ENCODE measurements around the gene CDH5. TPM values are rescaled to one million over a fixed set of nuclear protein-coding genes. Genes with fewer than 3 reads are reported as not detected.

Gene CDH5
- total RNA-seq, 1 experiment from 2014 or later = 0.26 TPM

GRCh38 chr16:66408163-66409048, 41.9 kb downstream of the CDH5 start:
- BruUV-seq (replicated peaks) = no TSS peak
- Histone ChIP-seq H3K27ac (ENCODE audit: low read depth, low read length, poor library complexity, severe bottlenecking) (peak overlapping the region; percentile 2), H3K4me1 (ENCODE audit: insufficient read depth, low read length, poor library complexity, severe bottlenecking) (peaks cover 15% of the 10 kb centered on the region), H3K36me3 (ENCODE audit: insufficient read depth, low read length, poor library complexity, severe bottlenecking) (no peaks in the 10 kb centered on the region), H3K27me3 (replicated peaks; ENCODE audit: insufficient read depth, low read depth, low read length, poor library complexity) (no peaks in the 10 kb centered on the region), H3K4me3 (ENCODE audit: low read depth, low read length, poor library complexity, severe bottlenecking) (no peak overlapping the region), H3K9me3 (ENCODE audit: low read depth, low read length, poor library complexity, severe bottlenecking) (no peaks in the 10 kb centered on the region)
- DNase-seq (ENCODE audit: low spot score) = peak; percentile 68
- ChIA-PET CTCF (interaction anchor here (0.7 to 0.9 kb wide), 2 partner anchors 465 to 520 kb away, joined by 3 read pairs; no protein-coding TSS in a partner anchor), POLR2A (ENCODE audit: low non-redundant PET) (no interaction called here)
- intact Hi-C loops (cut with micrococcal nuclease; ENCODE audit: unreplicated experiment) = loop anchor here (5.0 to 10.0 kb wide), 2 partner anchors 319 to 456 kb away; no protein-coding TSS in a partner anchor
- TF ChIP-seq EZH2 (IDR thresholded peaks at IDR 0.05; ENCODE audit: borderline replicate concordance, low read depth, low read length, poor library complexity, severe bottlenecking) (no peak), CTCF (conservative IDR thresholded peaks at IDR 0.05; ENCODE audit: low read depth, low read length) (no peak)

- Histone ChIP-seq H3K36me3 (ENCODE audit: insufficient read depth, low read length, poor library complexity, severe bottlenecking) (no peaks in the 10 kb centered on the region), H3K4me3 (ENCODE audit: low read depth, low read length, poor library complexity, severe bottlenecking) (no peak overlapping the region), H3K27me3 (replicated peaks; ENCODE audit: insufficient read depth, low read depth, low read length, poor library complexity) (no peaks in the 10 kb centered on the region), H3K27ac (ENCODE audit: low read depth, low read length, poor library complexity, severe bottlenecking) (no peak overlapping the region), H3K4me1 (ENCODE audit: insufficient read depth, low read length, poor library complexity, severe bottlenecking) (peaks cover 15% of the 10 kb centered on the region), H3K9me3 (ENCODE audit: low read depth, low read length, poor library complexity, severe bottlenecking) (no peaks in the 10 kb centered on the region)
- intact Hi-C loops (cut with micrococcal nuclease; ENCODE audit: unreplicated experiment) = loop anchor here (5.0 to 10.0 kb wide), 2 partner anchors 318 to 456 kb away; no protein-coding TSS in a partner anchor
- no peak for DNase-seq (ENCODE audit: low spot score)
- no peak for TF ChIP-seq CTCF (conservative IDR thresholded peaks at IDR 0.05; ENCODE audit: low read depth, low read length)
- CTCF ChIA-PET = no interaction called here
- POLR2A ChIA-PET (ENCODE audit: low non-redundant PET) = no interaction called here
- BruUV-seq (replicated peaks) = no TSS peak
Measured at GRCh38 chr16:66409156-66409555, 42.7 kb downstream of the CDH5 start.

GRCh38 chr16:66412182-66412581, 45.7 kb downstream of the CDH5 start:
- CTCF ChIA-PET = no interaction called here
- H3K36me3 ChIP-seq (ENCODE audit: insufficient read depth, low read length, poor library complexity, severe bottlenecking) = no peaks in the 10 kb centered on the region
- TF ChIP-seq CTCF (conservative IDR thresholded peaks at IDR 0.05; ENCODE audit: low read depth, low read length) = no peak
- no peak for TF ChIP-seq EZH2 (IDR thresholded peaks at IDR 0.05; ENCODE audit: borderline replicate concordance, low read depth, low read length, poor library complexity, severe bottlenecking)
- no peak for DNase-seq (ENCODE audit: low spot score)
- H3K4me3 ChIP-seq (ENCODE audit: low read depth, low read length, poor library complexity, severe bottlenecking) = no peak overlapping the region
- no peaks in the 10 kb centered on the region for H3K27me3 ChIP-seq (replicated peaks; ENCODE audit: insufficient read depth, low read depth, low read length, poor library complexity)
- intact Hi-C loops (cut with micrococcal nuclease; ENCODE audit: unreplicated experiment) = no loop called here
- H3K4me1 ChIP-seq (ENCODE audit: insufficient read depth, low read length, poor library complexity, severe bottlenecking) = peaks cover 15% of the 10 kb centered on the region
- no peak overlapping the region for H3K27ac ChIP-seq (ENCODE audit: low read depth, low read length, poor library complexity, severe bottlenecking)
- no TSS peak for BruUV-seq (replicated peaks)
- POLR2A ChIA-PET (ENCODE audit: low non-redundant PET) = no interaction called here
- no peaks in the 10 kb centered on the region for H3K9me3 ChIP-seq (ENCODE audit: low read depth, low read length, poor library complexity, severe bottlenecking)

Data from A673 (cell line).